ENCODE results near the gene SBF2.

Gene SBF2

DNA sequence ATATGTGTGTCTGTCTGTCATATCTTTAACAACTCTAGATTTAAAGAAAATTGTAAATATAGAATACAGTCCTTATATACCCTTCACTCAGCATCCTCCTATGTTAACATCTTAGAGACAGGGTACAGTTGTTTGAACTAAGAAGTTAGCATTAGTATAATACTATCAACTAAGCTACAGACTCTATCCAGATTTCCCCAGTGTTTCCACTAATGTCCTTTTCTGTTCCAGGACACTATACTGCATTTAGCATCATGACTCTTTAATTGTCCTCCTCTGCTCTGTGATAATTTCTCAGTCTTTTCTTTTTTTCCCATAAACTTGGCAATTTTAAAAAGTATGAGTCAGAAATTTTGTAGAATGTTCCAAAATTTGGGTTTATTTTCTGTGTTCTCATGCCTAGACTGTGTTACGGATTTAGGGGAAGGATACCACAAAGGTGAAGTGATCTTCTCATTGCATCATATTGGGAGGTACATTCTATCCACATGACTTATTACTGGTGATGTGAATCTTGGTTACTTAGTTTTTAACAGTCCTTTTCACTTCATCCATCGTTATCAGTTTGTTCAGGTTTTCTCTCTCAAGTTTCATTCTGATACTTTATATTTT, 168.4 kb downstream of the SBF2 start:
- no peak overlapping the region for H3K4me3 ChIP-seq (ENCODE audit: low read length)
- TF ChIP-seq ZNF274 (IDR thresholded peaks at IDR 0.05; ENCODE audit: low read depth, low read length) = no peak

DNA sequence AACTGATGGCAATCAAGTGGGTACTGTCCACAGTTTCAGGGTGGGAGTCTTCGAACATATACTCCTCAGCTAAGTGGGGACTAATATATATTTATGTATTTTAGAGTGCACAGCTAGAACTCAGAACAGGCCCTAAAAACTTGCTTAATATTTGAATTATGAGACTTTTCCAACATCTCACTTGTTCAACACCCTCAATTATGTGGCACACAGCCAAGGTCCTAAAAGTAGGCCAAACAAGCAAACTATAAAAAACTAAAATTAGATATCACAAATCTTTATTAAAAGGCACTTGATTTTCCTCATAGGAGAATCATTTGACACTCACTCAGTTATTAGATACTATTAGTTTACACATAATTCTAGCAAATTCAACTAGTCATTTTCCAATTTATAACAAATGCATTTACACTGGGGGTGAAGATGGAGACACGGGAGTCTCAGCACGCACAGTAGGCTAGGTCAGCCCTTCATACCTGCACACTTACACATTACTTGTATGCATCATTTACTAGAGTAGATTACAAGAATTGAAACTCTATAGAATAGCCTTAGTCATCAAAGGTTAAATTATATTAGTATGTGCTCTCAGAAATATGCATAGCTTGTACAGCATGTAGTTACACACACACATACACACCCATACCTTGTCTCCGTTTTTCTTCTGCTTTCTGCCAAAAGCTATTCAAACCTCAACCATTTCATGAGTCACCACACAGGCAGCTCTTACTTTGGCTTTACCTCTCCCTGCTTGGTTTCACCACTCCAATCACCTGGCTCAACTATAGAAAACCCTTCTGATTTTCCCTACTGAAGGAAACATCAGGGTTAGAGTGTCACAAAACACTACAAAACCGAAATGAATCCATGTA, 171.5 kb downstream of the SBF2 start:
- no peak for TF ChIP-seq ZNF274 (IDR thresholded peaks at IDR 0.05; ENCODE audit: low read depth, low read length)
- no peak overlapping the region for H3K4me3 ChIP-seq (ENCODE audit: low read length)

DNA sequence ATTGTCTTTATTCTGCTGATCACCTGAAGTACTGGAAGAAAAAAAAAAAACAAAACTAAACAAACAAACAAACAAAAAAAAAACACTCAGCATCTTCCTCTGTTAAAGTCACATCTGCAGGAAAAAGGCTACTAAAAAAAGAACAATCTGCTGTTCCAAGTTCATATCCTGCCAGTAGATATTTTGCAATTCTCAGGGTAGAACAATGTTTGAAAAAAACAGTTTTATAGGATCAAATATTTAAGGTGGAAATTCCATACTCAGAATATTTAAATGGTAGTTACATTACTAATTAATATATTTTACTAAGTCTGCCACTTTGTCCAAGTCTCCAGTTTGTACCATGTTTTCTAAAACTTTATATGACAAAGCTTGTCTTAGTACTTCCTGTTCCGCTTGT, 175.2 kb downstream of the SBF2 start:
- TF ChIP-seq ZNF274 (IDR thresholded peaks at IDR 0.05; ENCODE audit: low read depth, low read length) = no peak
- H3K4me3 ChIP-seq (ENCODE audit: low read length) = no peak overlapping the region

DNA sequence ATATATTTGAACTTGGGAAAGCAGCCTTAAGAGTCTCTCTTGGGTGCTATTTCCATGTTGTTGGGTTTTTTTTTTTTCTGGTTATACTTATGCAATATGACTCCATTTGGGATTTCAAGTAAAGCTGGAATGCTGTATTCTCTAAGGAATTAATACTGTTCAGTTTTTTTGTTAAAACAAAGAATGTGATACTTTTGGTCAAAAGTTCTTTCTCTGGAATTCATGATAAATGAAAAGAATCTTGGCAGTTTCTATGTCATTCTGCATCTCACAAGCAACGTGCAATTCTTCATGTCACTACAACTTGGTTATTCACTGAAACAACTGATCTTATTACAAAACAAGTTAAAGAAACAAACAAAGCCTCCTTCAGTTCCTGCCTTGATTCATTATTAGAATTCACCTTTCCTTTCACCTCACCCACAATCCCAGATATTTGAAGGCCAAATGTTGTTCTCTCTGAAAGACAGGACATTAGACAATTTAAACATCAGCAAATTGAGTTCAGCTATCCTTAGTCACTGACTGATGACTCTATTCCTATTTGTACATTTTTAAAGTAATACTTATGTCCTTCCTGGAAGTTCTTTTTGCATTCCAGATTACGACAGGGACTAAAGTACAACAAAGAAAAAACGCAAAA, 176.2 kb downstream of the SBF2 start:
- no peak for TF ChIP-seq ZNF274 (IDR thresholded peaks at IDR 0.05; ENCODE audit: low read depth, low read length)
- H3K4me3 ChIP-seq (ENCODE audit: low read length) = no peak overlapping the region

DNA sequence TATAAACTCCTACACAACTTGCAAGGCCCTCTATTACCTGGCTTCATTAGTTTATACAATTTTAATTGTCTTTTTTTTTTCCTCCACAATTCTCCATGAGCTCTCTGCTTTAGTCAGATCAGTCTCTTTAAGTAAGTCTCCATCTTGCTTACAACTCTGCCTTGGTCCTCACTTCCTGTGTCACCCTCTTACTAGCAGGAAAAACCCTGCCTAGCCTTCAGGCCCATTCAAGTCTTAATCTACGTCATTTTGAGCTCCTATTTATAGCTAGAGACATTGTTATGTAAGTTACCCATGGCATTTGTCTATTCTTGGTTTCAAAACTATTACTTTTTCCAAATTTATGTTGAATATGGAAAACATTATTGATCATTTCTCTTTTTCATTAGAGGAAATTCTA, 177.4 kb downstream of the SBF2 start:
- no peak for TF ChIP-seq ZNF274 (IDR thresholded peaks at IDR 0.05; ENCODE audit: low read depth, low read length)
- H3K4me3 ChIP-seq (ENCODE audit: low read length) = no peak overlapping the region

DNA sequence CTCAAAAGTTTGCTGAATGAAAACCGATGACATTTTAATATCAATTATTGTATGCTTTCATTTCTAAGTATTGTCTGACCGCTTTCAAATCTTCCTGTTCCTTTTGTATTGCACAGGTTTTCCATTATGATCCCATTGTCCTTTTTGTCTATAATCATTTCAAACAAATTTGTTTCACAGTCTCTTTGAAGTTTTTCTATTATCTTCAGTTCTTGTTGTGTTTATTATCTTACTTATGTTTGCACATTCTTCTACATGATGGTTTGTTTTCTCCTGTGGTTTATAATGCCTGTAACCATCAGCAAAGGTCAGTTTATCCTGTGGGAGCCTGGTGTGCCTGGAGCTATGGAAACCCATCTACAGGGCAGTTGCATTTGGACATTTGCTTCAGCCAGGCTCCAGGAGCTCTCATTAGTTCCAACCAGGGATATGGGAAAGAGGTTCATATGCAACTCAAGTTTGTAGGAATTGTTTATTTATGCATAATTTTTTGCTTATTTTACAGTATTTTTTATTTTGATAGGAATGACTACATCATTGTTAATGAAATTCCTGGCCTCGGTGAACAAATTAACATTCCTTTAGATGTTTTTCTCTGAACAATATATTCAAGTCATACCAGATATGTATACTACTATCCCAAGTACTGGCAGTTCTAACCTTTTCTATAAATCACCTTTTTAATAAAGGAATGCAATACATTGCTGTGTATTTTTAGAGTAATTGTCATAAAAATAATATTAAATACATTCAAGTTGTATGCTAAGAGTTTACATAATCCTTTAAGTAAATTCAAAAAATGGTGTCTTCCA, 179.2 kb downstream of the SBF2 start:
- TF ChIP-seq ZNF274 (IDR thresholded peaks at IDR 0.05; ENCODE audit: low read depth, low read length) = no peak
- no peak overlapping the region for H3K4me3 ChIP-seq (ENCODE audit: low read length)

DNA sequence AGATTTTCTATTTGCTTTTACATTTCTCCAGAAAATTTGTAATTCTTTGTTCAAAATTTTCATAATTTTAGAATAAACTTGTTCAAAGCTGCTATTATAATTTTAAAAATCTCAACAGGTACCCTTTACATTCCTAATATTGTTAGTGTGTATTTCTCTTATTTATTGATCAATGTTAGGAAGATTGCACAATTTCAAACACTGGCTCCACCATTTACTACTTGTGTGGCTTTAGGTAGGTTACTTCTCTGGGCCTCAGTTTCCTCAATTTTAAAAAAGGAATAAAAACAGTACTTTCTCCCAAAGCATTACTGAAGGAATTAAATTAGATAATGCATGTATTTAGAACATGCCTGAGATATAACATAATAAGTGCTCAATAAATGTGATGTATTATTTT, 180.2 kb downstream of the SBF2 start:
- H3K4me3 ChIP-seq (ENCODE audit: low read length) = no peak overlapping the region

DNA sequence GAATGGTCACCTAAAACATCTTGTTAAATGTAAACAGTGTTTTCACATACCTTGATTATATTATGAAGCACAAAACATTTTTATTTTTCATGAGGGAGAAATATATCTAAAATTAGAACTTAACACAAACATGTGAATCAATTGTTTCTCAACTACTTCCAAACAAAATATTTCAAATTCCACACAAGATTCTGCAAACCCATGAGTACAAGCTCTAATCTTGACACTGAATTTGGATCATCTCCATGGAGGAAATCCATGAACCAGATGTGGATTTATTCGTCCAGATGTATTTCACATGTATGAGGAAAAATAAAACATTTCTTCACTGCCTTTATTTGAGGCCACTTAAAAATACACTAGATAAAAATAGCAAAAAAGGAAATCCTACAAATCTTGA, 184.2 kb downstream of the SBF2 start:
- no peak overlapping the region for H3K4me3 ChIP-seq (ENCODE audit: low read length)
- TF ChIP-seq ZNF274 (IDR thresholded peaks at IDR 0.05; ENCODE audit: low read depth, low read length) = no peak

More for the DNA sequence above, 180.2 kb downstream of the SBF2 start:
- no peak for TF ChIP-seq ZNF274 (IDR thresholded peaks at IDR 0.05; ENCODE audit: low read depth, low read length)

DNA sequence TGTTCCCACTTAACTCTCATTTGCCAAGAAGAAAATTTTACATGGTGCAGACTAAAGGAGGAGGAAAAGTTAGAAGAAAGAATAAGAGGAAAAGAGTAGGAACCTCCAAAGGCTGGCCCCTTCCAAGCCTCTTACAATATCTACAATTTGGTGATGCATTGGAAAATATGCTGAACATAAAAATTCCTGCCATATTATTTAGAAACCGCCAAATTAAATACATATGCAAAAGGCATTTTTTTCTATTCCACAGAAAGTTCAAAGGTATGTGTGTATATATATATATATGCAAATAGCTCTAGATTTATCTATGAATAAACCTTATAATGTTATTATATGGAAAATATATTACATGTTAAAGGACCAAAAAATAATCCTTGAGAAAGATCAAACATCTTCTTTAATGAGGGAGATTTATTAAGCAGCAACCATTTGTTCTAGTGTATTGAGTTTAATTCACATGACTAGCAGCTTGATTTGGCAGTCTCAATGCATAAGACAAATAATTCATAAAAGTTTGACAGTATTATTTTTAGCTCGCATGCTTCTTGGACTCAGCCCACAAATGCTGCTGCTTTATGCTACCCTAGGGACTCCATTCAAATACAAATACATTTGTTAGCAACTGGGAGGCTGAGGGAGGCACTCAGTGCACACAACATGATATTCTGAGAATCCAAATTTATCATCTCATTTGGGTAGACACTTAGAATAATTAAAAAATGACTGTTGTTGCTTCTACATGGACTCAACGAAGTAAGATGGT, 184.9 kb downstream of the SBF2 start:
- TF ChIP-seq ZNF274 (IDR thresholded peaks at IDR 0.05; ENCODE audit: low read depth, low read length) = no peak
- no peak overlapping the region for H3K4me3 ChIP-seq (ENCODE audit: low read length)

DNA sequence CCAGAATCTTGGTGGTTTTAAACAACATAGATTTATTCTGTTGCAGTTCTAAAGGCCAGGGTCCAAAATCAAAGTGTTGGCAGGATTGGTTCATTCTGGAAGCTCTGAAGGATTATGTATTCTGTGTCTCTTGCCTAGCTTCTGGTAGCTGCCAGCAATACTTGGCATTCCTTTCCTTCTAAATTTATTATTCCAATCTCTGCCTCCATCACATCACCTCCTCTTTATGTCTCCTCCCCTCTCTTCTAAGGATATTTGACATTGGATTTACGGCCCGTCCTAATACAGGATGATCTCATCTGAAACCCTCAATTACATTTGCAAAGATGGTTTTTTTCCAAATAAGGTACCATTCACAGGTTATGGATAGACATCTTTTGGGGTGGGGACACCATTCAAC, 186.5 kb downstream of the SBF2 start:
- TF ChIP-seq ZNF274 (IDR thresholded peaks at IDR 0.05; ENCODE audit: low read depth, low read length) = no peak
- no peak overlapping the region for H3K4me3 ChIP-seq (ENCODE audit: low read length)

DNA sequence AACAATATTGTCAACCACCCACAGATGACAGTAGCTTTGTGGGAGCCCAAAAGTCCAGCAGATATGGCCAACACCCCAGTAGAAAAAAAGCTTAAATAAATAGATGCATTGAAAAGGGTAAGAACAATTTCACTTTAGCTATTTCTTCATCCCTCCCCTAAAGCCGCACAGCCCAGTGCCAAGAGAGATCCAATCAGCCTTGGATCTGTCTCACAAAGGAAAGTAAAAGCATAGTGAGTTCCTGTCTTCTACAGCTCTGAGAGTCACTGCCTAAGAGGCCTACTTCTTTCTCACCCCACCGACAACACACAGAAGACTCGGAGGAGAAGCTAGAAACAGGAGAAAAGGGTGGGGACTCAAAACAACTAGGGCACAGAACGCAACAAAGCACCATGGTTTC, 196.4 kb downstream of the SBF2 start:
- no peak overlapping the region for H3K4me3 ChIP-seq (ENCODE audit: low read length)
- TF ChIP-seq ZNF274 (IDR thresholded peaks at IDR 0.05; ENCODE audit: low read depth, low read length) = no peak

DNA sequence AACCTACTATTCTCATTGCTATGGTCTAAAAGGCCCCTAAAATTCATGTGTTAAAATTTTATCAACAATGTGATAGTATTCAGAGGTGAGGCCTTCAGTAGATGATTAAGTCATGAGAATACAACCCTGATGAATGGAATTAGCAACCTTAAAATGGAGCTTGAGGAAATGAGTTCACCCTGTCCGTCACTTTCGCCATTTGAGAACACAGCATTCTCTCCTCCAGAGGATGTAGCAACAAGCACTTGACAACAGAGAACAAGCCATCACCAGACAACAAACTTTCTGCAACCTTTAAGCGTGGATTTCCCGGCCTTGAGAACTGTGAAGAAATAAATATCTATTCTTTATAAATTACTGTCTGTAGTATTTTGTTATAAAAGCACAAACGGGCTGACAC, 197.0 kb downstream of the SBF2 start:
- no peak overlapping the region for H3K4me3 ChIP-seq (ENCODE audit: low read length)
- TF ChIP-seq ZNF274 (IDR thresholded peaks at IDR 0.05; ENCODE audit: low read depth, low read length) = no peak

DNA sequence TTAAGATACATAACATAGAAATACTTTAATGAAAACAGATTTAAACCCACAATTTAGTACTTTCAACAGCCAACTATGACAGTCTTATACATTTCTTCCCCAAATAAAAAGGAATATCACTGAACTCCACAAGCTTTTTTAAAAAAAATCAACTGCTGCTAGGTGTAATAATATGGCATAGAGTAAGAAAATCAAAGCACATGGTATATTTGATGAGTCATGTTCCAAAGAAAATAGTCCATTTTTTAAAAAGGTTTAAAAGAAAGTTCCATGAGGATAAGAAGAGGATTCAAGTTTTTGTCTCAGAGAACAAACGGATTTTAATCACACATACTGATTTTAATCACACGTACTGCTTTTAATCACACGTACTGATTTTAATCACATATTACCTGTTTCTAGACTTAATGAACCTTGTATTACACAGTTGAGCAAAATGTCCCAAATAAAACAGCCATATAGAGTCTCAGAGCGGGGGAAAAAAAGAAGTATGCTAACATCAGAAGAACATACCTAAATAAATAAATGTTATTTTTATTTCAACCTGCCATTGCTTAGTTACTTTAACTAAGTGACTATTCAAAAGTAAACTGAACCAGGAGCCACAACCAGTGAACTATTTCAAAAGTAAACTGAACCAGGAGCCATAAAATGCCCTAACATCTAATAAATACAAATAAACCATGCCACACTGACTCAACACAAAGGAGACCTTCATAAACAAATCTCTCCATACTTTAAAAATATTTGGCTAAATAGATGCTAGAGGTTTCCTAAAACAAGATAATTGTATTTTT, 198.4 kb downstream of the SBF2 start:
- no peak overlapping the region for H3K4me3 ChIP-seq (ENCODE audit: low read length)

More for the DNA sequence above, 198.4 kb downstream of the SBF2 start:
- TF ChIP-seq ZNF274 (IDR thresholded peaks at IDR 0.05; ENCODE audit: low read depth, low read length) = no peak
